Right renal cortex interstitium (tissue), 3 donors: ENCODE results near the gene EML1. TPM values are rescaled to one million over a fixed set of nuclear protein-coding genes. Genes with fewer than 3 reads are reported as not detected.

Experiments used
- DNase-seq, 3 donors: peaks; one replicate each; pipeline ENCODE4 v3.0.0-alpha.2; 2013; ENCODE audit warnings: low read depth in 3 of 3, low spot score in 2 of 3
- polyA plus RNA-seq, 3 donors: library from polyadenylated mRNA; unstranded; fragments of 120-200 nt; gene quantifications; one replicate each; pipeline ENCODE4 v1.2.1, GENCODE V29; 2013; ENCODE audit not compliant: insufficient read length in 3 of 3

The EML1 gene
- polyA plus RNA-seq, 3 donors: 37.6 to 44.8 (median 38.0) TPM

DNA sequence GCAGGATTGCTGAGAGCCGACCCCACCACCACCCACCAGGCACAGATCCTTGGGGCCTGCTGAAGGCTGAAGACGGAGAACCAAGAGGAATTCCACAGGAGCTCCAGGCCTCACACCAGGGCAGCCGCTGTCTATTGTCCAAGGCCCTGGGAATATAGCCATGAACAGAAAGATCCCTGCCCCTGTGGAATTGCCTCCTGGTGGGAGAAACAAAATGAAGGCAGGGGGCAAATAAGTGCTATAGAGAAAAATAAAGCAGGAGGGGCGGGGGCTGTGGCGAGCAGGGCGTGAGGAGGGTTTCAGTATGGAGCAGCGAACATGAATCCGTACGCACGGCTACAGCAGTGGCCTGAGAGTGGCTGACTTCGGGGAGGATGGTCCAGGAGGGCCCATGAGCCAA, 96.1 kb downstream of the EML1 start:
- DNase-seq: no peak

DNA sequence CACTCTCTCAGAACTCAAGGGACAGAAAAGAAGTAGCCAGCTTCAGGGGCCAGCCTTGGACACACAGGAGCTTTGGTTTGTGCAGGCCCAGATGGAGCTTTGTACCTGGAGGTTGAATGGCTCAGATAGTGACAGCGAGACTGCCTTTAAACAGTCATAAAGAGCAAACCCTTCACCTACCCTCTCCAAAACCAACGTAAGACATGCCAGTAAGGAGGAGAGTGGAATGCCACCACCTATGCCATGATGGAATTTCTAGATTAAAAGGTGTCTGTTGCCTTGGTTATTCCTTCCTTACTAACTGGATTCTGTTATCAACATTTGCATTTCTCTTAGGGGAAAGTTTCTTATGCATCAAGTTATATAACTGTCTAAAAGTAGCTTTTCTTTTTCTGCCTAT, 98.1 kb downstream of the EML1 start:
- no peak for DNase-seq

DNA sequence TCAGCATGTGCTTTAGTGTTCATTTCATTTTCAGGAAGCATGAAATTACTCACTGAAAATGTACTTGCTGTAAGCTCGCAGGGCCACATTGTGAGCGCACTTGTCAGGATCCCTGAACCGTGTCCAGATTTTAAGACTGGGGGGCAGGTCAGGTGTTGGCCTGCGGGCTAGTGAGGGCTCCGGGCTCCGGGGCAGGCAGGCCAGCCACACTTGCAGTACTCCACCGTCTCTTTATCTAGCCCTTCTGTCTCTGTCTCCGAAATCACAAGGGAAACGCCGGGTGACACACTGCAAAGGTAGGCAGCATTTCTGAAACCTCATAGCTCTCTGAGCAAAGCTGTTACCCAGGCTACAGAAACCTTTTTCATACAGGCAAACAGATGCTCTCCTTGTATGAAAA, 98.7 kb downstream of the EML1 start:
- no peak for DNase-seq

DNA sequence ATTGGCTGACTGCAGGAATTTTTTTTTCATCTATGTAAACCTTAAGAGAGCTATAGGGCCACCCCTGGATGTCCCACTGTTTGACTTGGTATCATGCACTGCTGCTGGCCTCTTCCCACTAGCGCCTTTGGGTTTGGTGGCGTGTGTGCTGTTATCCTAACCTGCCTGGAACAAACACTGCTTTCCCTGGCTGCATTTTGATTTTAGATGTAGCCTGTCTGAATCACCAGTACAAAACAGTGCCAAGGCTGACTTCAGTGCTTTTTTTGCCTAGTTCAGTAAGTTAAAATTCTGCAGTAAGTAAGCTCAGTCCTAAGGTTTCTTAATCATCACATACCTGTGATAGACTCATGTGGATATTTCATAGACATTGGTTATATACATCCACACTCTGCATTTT, 99.2 kb downstream of the EML1 start:
- no peak for DNase-seq

DNA sequence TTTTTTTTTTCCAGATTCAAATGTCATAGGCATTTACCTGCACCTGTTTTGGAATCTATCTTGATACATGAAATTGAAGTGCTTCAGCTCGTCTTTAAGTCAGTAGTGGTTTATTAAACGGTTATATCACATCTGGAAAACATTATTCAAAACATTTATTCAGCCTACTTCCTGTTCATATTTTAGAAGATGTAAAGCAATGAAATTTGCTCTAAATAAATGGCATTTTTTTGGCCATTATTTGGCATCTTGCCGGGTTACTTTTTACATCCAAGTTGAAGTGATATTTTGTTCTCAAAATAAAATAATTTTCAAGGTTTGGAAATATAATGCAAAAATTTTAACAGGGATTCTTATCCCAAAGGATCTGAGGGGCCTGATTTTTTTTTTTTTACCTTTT, 103.1 kb downstream of the EML1 start:
- DNase-seq: no peak

DNA sequence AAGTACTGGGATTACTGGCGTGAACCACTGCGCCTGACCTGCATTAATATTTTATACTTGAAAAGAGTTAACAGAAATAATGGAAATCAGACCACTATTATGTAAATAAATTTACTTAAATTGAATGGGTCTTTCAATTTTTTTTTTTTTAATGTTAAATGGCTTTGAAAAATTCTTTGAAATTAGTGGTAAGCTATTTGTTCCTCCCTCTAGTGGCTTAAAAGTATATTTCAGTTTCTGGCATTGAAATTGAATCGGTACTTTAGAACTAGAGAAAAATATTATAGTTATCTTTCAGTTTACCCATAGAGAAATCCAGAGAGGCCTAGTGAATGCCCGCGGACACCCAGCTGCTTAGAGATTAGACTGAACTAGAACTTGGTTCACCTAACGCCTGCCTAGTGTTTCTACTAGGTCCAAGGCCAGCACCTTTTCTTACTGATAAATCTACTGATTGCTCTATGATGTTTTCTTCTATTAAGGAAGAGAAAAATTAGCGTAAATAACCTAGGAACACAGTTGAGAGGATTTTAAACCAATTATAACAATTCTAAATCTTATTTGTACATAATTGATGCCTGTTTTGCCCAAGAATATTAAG, 106.5 kb downstream of the EML1 start:
- DNase-seq: no peak

DNA sequence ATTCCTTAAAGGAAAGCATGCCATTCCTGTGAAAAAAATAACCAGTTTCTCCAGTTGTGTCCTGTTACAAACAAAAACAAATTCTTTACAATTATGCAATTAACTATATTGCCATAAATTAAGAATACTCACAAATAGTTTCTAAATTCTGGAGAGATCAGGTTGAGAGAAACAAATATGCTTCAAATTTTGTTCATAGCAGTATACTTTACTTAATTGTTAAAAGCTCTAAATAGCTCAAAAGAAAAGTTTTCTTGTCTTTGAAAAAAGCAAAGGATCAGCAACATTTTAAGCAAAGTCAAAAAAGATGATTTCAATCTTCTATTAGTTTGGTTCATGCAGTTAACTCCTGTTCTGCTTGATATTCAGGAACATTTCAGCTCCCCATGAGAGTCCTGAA, 109.7 kb downstream of the EML1 start:
- no peak for DNase-seq

DNA sequence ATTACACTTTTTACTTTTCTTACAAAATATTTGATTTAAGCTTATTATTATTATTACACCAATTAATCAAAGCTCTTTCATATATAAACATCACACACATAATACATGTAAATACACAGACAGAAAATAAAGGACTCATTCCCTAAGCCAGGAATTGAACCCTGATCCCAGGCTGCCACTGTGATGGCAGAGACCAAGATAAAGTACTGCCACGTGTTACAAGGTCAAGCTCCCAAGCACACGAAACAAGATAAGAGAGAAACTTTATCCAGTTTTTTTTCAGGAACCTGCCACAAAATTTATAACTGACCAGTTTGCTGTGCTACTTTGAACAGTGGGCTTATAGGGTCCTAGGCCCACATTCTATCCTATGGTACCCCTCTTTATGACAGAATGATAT, 111.3 kb downstream of the EML1 start:
- DNase-seq: no peak

DNA sequence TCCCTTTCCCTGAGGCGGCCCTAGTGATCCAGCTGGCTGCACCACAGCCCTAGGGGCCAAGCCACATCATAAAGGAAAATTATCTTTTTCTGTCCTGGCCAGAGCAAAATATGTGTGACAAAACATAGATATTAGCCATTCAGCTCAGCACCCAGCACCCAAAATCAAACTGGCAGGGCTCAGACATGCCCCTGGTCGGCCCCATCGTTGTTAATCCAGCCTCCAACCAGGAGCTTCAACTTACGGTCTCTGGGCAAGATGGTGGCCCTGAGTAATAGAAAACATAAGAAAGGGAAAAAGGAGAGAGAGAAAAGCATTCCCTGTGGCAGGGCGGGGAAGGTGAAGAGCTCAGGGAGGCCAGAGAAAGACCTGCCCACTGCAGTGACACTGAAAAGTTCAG, 111.9 kb downstream of the EML1 start:
- DNase-seq: no peak

DNA sequence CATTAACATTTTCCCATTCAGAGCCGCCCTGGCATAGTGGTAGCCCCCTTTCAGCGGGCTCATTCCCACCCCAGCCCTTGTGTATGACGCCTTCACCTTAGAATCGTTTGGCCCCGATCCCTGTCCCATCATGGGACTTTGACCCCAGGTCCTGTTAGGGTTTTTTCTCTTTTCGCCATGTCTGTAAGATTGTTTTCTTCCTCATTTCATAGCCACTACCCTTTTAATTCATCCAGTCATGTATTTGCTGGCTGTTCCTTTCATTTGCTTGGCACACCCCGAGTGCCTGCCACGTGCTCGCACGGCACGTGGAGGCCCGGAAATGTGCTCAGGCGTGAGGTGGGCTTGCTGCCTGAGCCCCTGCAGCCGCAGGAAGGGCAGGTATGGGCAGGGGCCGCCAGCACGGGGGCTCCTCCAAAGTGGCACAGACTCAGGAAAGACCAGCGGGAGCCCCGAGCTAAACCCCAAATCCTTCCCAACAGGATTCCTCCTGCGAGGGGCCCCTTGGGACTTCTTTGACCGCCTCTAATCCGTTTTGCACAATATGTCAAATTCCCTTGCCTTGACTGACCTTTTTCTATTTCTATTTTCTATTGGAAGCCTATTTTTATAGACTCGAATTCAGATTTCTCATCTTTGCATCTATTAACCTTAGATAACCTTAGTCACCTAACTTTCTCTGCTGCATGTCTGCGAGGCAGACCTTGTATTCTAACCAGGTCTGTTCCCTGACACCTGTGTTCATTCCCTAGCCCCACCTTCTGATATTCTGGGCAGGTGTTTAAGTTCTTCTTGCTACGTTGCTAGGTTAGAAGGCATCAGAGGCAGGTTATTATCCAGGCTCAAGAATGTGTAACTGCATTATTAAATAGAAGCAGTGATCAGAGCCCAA, 114.8 kb downstream of the EML1 start:
- no peak for DNase-seq

DNA sequence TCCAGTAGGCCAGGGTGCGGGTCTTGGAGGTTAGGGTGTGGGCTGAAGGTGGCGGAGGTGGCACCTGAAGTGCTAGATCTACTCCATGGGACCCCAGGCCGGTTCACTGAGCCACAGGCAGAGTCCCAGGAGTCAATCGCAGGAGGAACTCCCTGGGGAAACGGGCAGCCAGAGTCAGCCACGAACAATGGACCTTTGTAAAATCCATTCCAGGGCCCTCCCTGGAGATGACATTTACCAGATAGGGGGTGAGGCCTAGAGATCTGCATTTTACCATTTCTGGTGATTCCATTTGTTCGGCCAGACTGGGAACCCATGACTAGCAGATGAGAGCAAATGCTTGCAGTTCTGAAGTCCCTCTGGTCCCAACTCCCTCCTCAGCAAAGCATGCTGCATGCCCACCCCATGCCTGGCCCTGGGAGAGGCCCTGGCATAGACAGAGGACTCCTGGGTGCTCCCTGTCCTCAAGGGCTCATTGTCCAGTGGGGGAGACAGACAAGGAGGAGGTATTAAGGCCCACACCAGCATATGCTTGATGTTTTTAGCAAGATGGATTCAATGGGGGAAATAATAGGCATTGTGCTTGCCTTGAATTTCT, 115.5 kb downstream of the EML1 start:
- DNase-seq: no peak

DNA sequence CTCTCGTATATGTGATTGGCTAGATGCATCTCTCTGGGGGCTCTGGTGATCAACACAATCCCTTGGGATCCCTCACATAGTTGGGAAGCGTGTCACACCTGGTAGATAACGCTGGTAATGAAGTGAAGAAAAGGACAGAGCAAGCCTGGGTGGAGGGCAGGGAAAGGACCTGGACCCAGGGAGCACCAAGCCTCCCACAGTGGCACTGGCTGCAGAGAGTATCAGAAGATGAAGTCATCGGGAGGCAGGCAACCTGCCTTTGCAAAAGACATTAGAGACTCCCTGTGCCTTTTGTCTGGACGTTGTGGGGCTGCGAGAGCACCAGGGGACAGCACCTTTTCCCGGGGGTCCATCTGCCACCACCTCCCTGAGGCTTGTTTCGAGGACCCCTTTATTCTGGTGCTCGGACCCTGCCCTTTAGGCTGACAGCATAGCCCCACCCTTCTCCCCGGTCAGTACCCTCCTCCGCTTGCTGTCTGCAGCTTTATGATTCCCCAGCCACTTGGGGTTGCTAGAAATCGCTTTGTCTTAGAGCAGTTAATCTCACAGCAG, 116.4 kb downstream of the EML1 start:
- DNase-seq: no peak

DNA sequence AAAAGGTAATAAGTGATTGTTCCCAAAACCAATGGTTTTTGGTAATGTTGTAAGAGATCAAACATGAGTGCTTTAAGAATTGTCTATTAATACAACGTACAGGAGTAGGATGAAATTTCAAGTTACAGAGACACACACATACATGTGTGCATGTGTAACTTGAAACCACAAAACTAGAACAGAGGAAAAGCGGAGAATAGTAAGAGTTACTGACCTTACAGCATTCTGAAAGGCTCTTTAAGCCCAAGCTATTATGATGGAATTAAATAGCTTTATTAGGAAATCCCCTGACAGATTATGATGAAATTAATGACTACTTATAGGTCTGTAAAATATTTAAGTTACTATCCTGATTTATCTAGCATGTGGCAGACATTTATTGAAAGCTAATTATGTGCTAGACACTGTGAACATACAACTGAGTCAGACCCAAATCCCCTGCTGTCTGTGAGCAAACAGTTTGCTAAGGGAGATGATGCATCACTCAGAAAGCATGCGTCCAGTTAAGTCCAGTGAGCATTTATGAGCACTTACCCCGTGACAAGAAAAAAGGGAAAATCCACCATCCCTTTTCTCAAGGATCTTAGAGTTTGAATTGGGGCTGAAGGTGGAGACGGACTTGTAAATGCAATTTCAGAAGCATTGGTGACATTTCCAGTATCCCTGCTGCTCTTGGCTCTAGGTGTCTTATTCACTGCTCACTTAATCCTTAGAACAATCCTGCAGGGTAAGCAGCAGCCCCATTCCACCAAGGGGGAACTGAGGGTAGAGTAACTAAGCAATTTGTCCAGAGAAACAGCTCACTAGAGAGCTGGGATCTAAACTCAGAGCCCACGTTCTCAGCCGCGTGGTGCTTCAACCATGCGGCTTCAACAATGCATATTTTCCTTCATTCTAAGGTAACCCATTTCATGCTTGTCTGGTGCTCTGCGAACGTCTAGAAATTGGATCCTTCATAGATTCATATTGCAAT, 117.4 kb downstream of the EML1 start:
- DNase-seq: no peak

DNA sequence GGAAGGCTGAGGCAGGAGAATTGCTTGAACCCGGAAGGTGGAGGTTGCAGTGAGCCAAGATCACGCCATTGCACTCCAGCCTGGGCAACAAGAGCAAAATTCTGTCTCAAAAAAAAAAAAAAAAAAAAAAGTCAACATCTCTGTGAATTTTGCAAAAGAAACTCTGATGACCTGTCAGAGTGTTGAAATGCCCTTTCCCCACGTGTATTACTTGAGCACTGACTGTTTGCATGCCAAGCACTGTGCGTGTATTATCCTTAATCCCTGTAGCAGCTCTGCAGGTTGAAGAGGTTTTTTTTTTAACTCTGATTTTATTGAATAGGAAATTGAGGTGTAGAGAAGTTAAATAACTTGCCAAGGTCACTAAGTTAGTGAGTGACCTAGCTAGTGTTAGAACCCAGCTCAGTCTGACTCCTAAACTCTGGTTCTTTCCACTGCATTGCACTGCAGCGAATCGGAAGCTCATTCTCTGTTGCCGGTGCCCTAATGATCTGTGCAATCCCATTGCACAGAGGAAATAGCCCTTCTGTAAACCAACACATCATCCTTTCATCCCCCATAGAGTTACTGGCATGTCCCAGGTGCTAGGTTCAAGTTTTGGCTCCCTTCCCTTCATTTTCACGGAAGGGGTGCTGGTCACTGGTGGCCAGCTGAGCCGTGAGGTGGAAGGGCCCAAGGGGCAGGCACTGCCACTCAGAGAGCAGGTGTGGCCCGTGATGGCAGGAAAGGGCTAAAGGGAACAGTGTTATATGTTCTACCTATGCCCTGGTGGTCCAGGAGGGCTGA, 122.3 kb downstream of the EML1 start:
- no peak for DNase-seq

DNA sequence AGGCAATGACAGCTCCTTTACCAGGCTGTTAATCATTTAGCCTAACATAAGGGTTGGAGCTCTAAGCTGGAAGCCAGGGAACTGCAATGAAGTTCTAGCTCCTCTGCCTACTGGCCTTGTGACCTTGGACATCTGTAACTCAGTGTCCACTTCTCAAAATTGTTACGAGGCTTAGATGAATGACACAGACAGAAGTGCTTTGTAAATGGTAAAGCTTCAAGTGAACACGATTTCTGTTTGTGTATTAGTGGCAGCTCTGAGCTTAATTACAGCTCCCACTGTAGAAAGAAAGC, 122.8 kb downstream of the EML1 start:
- DNase-seq: no peak

DNA sequence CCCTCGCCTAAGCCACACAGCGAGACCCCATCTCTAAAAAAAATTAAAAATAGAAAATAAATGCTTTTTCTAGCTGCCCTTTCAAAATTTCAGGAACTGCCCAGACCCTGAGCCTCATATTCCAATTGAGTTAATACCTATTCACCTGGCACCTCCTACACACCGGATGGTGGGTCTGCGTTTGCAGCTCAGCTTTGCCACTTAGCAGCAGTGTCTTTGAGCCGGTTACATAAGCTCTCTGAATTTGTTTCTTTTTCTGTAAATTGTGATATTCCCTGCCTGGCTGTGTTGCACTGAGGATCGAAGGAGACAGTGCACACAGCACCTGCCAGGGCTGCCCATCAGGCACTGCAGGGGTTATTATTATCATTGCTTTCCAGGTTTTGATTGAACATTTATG, 125.6 kb downstream of the EML1 start:
- no peak for DNase-seq

DNA sequence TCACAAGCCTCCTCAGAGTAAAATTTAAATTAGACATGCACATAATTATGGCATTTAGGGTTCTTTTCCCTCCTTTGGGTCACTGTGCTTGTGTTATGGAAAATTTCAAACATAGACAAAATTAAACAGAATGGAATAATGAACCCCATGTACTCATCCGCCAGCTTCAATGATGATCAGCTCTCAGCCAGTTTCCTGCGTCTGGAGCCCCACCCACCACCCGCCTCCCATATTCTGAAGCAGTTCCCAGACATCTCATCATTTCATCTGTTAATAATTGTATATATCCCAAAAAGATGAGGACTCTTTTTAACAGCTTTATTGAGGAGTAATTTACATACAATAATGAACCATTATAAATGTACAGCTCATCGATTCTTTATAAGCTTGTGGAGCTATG, 128.2 kb downstream of the EML1 start:
- DNase-seq: no peak

DNA sequence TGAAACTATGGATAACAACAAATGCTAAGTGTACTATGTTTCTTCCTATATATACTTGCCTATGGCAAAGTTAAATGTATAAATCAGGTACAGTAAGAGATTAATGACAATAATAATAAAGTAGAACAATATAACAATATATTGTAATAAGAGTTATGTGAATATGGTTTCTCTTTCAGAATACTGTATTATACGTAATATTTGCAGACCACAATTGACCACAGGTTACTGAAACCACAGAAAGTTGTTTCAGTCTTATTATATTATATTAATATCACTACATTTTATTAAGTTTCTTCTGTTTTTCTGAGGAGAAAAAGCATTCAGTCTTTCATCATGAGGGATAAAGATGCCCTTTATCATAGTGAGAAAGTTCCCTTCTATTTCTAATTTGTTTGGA, 131.2 kb downstream of the EML1 start:
- no peak for DNase-seq

DNA sequence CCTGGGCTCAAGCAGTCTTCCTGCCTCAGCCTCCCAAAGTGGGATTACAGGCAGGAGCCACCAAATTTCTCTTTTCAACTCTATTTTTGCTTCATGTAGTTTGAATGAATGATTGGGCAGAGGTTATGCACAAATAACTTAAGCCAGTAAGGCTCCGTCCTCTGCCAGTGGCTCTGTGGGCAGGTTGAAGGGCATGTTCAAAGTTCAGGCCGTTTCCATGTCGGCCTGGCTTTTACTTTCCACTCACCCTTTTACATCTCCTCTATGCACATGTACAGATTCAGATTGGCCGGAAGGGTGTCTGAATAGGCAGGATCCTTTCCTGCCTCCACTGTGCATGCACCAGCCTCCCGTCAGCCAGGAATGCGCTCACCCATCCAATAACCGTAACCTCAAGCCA, 132.3 kb downstream of the EML1 start:
- DNase-seq: no peak

DNA sequence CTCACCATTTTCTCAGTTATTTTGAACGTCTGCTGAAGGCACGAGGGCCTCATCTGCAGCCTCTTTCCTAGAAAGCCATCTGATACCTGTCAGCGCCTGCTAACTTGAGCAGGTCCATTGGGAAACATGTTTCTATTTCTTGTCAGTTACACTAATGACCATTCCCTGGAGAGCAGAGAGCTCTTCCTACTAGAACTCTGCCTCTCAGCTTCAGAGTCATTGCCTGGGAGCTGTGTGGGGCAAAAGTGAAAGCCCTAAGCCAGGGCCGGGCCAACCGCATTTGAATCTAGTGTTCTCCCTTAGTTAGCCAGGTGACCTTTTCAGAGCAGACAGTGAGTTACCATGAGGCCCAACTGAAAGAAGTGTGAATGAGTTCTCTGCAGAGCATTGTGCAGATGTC, 135.8 kb downstream of the EML1 start:
- DNase-seq: no peak
